ENCODE measurements around the gene RFX8. TPM values are rescaled to one million over a fixed set of nuclear protein-coding genes. Genes with fewer than 3 reads are reported as not detected.

Gene RFX8
- polyA plus RNA-seq, 2 of the 4 experiments (the other 2 are of a cell fraction), result not detected

DNA sequence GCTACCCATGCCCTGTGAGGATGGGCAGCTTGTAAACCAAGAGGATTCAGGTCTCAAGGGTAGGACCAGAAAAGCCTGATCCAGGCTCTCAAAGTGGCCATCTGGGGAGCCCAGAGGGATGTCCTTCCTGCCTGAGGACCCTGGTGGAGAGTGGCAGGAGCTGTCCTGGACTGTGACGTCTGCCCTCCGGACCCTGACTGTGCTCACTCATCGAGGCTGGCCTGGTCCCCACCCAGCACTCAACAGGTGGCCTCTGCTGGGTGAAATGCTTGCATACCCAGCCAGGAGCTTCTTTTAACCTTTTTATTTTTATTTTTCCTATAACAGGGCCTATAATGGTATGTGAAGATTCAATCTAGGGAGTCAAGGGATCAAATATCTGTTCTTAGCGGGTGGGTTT is 112.1 kb downstream of the RFX8 start:
- ATAC-seq (no peak), FAIRE-seq (no peak), DNase-seq (ENCODE audit: low read depth in 1 of 2, low spot score in 1 of 2) (no peak)
- no peaks in the 10 kb centered on the region for H3K9me3 ChIP-seq
- POLR2A ChIA-PET, result no interaction called here
- no peak overlapping the region for H3K27ac ChIP-seq
- H3K4me1 ChIP-seq, result peaks cover 25% of the 10 kb centered on the region
- WGBS (ENCODE audit: missing lambda C conversion rate), result 77% methylated on average over 4 of the region's 4 CpGs
- H3K4me3 ChIP-seq, result no peak overlapping the region
- CTCF ChIA-PET, result interaction anchor here (1.3 to 3.4 kb wide), 5 partner anchors 12 to 511 kb away, joined by 3 to 23 read pairs (median 13); partner anchors contain the start of gene CREG2
- TF ChIP-seq RARB (CRISPR knock-in tag; IDR thresholded peaks at IDR 0.05) (no peak), HEYL (CRISPR knock-in tag; IDR thresholded peaks at IDR 0.05) (no peak), EHMT2 (IDR thresholded peaks at IDR 0.05; ENCODE audit: low read depth) (no peak), EP300 (IDR thresholded peaks at IDR 0.05) (no peak)
- no peak overlapping the region for H3K4me2 ChIP-seq

DNA sequence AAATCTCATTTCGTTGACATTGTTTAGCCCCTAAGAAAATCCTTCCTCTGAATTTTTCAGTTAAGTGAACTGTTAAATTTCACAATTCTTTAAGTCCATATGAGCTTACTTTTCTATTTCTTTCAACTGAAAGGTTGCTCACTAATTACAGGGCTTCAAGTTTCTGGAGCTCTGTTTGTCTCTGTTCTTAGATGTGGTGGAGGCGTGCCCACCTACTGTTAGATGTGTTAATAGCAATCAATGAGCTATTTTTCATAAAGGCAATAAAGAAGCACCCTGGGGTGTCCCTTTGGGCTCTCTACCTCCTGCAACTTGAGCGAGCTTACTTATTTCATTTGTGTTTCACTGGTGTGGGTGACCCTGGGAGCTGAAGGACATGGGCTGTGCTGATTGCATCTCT is 112.6 kb downstream of the RFX8 start:
- no peak for ATAC-seq
- peaks cover 27% of the 10 kb centered on the region for H3K4me1 ChIP-seq

DNA sequence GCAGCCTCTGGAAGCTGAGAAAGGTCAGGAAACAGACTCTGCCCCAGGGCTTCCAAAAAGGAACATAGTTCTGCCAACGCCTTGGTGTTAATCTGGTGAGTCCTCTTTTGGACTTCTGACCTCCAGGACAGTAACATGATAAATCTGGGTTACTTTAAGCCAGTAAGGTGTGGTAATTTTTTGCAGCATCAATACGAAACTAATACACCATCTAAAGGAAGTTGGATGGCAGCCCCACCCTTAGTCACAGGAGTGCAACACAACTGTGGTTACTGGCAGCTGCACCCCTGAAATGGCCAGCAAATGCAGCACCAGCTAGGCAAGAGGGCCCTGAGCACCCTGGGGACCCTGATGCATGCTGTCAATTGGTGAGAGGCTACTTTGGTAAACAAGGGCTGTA is 113.4 kb downstream of the RFX8 start:
- peaks cover 34% of the 10 kb centered on the region for H3K4me1 ChIP-seq
- no peak for DNase-seq (ENCODE audit: low read depth in 1 of 2, low spot score in 1 of 2)
- 51% methylated on average over 2 of the region's 2 CpGs for WGBS (ENCODE audit: missing lambda C conversion rate)
- H3K9me3 ChIP-seq, result no peaks in the 10 kb centered on the region
- POLR2A ChIA-PET, result no interaction called here
- TF ChIP-seq, protein P1, sequence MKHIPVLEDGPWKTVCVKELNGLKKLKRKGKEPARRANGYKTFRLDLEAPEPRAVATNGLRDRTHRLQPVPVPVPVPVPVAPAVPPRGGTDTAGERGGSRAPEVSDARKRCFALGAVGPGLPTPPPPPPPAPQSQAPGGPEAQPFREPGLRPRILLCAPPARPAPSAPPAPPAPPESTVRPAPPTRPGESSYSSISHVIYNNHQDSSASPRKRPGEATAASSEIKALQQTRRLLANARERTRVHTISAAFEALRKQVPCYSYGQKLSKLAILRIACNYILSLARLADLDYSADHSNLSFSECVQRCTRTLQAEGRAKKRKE (CRISPR knock-in tag; IDR thresholded peaks at IDR 0.05; ENCODE audit: low read depth), result no peak
- TF ChIP-seq, protein P2, sequence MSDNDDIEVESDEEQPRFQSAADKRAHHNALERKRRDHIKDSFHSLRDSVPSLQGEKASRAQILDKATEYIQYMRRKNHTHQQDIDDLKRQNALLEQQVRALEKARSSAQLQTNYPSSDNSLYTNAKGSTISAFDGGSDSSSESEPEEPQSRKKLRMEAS (IDR thresholded peaks at IDR 0.05), result no peak
- no peak for TF ChIP-seq NPAS2 (CRISPR knock-in tag; IDR thresholded peaks at IDR 0.05; ENCODE audit: borderline replicate concordance)
- TF ChIP-seq, protein P3, sequence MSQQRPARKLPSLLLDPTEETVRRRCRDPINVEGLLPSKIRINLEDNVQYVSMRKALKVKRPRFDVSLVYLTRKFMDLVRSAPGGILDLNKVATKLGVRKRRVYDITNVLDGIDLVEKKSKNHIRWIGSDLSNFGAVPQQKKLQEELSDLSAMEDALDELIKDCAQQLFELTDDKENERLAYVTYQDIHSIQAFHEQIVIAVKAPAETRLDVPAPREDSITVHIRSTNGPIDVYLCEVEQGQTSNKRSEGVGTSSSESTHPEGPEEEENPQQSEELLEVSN (IDR thresholded peaks at IDR 0.05; ENCODE audit: borderline replicate concordance, low read depth), result no peak
- peak overlapping the region; percentile 24 to 27; a peak in 3 of 6 replicates for H3K27ac ChIP-seq
- no peak for ATAC-seq
- FAIRE-seq, result no peak
- CTCF ChIA-PET, result interaction anchor here (0.5 to 3.4 kb wide), 5 partner anchors 11 to 90 kb away, joined by 3 to 23 read pairs (median 4); no protein-coding TSS in a partner anchor
- H3K4me2 ChIP-seq, result 0 out of 3 replicates have a peak overlapping the region, but pooled peaks have one; percentile 10
- no peak overlapping the region for H3K4me3 ChIP-seq

More for the DNA sequence above, 112.6 kb downstream of the RFX8 start:
- Histone ChIP-seq H3K9me3 (no peaks in the 10 kb centered on the region), H3K27ac (no peak overlapping the region), H3K4me2 (no peak overlapping the region), H3K4me3 (no peak overlapping the region)
- no peak for TF ChIP-seq MAZ (IDR thresholded peaks at IDR 0.05; ENCODE audit: borderline replicate concordance, low read depth, low read length)
- no peak for TF ChIP-seq HDAC2 (IDR thresholded peaks at IDR 0.05)
- TF ChIP-seq, protein P4, sequence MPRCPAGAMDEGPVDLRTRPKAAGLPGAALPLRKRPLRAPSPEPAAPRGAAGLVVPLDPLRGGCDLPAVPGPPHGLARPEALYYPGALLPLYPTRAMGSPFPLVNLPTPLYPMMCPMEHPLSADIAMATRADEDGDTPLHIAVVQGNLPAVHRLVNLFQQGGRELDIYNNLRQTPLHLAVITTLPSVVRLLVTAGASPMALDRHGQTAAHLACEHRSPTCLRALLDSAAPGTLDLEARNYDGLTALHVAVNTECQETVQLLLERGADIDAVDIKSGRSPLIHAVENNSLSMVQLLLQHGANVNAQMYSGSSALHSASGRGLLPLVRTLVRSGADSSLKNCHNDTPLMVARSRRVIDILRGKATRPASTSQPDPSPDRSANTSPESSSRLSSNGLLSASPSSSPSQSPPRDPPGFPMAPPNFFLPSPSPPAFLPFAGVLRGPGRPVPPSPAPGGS (IDR thresholded peaks at IDR 0.05), result no peak
- TF ChIP-seq, protein P5, sequence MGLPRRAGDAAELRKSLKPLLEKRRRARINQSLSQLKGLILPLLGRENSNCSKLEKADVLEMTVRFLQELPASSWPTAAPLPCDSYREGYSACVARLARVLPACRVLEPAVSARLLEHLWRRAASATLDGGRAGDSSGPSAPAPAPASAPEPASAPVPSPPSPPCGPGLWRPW (IDR thresholded peaks at IDR 0.05), result no peak
- TF ChIP-seq RCOR1 (IDR thresholded peaks at IDR 0.05; ENCODE audit: low read depth, low read length), result no peak
- no peak for TF ChIP-seq JUN (IDR thresholded peaks at IDR 0.05)
- no peak for TF ChIP-seq CHD2 (IDR thresholded peaks at IDR 0.05; ENCODE audit: low read length, partially characterized antibody)
- TF ChIP-seq FOSL2 (IDR thresholded peaks at IDR 0.05), result no peak
- TF ChIP-seq FOSL2 (CRISPR knock-in tag; IDR thresholded peaks at IDR 0.05), result no peak
- TF ChIP-seq RARB (CRISPR knock-in tag; IDR thresholded peaks at IDR 0.05), result no peak
- no peak for TF ChIP-seq JUNB (IDR thresholded peaks at IDR 0.05)
- no peak for TF ChIP-seq KDM1A (IDR thresholded peaks at IDR 0.05; ENCODE audit: low read depth)
- TF ChIP-seq, protein P3 (IDR thresholded peaks at IDR 0.05; ENCODE audit: borderline replicate concordance, low read depth), result no peak
- TF ChIP-seq, protein P2 (IDR thresholded peaks at IDR 0.05), result no peak
- no peak for TF ChIP-seq CEBPB (IDR thresholded peaks at IDR 0.05)
- no peak for TF ChIP-seq FOSB (CRISPR knock-in tag; IDR thresholded peaks at IDR 0.05)
- no peak for TF ChIP-seq ZSCAN20 (CRISPR knock-in tag; IDR thresholded peaks at IDR 0.05)
- WGBS (ENCODE audit: missing lambda C conversion rate), result 57% methylated on average over 3 of the region's 3 CpGs
- ChIA-PET CTCF (interaction anchor here (0.5 to 3.4 kb wide), 6 partner anchors 12 to 511 kb away, joined by 3 to 23 read pairs (median 8); partner anchors contain the start of gene CREG2), POLR2A (no interaction called here)
- DNase-seq (ENCODE audit: low read depth in 1 of 2, low spot score in 1 of 2) (no peak), FAIRE-seq (no peak)
